ENCODE data around the gene GRID2. TPM values are rescaled to one million over a fixed set of nuclear protein-coding genes. Genes with fewer than 3 reads are reported as not detected.

Gene GRID2
- total RNA-seq, 1 donor: not detected

GRCh38 chr4:92535599-92535998 lies 231.8 kb downstream of the GRID2 start:
- no peaks in the 10 kb centered on the region for H3K79me2 ChIP-seq (ENCODE audit: insufficient read depth, low read length)
- H3K27me3 ChIP-seq (ENCODE audit: insufficient read depth, low read length): no peaks in the 10 kb centered on the region
- H3K4me2 ChIP-seq (ENCODE audit: insufficient read depth, low read length): no peak overlapping the region
- no peaks in the 10 kb centered on the region for H4K20me1 ChIP-seq (ENCODE audit: insufficient read depth, low read length)
- no peaks in the 10 kb centered on the region for H3K4me1 ChIP-seq (ENCODE audit: insufficient read depth, low read length)
- H3K36me3 ChIP-seq (ENCODE audit: insufficient read depth, low read length): no peaks in the 10 kb centered on the region
- DNase-seq (ENCODE audit: insufficient read length, low spot score, missing footprints): no peak
- TF ChIP-seq CTCF (IDR thresholded peaks at IDR 0.05; ENCODE audit: extremely low read depth, low read depth, low read length): no peak
- H2AFZ ChIP-seq (ENCODE audit: low read length): no peak overlapping the region
- H3K27ac ChIP-seq (ENCODE audit: low read depth, low read length): no peak overlapping the region
- H3K4me3 ChIP-seq (ENCODE audit: insufficient read depth, low read length): no peak overlapping the region
- no peaks in the 10 kb centered on the region for H3K9me3 ChIP-seq (ENCODE audit: low read depth, low read length)

GRCh38 chr4:92551616-92552015 lies 247.8 kb downstream of the GRID2 start:
- peaks cover 4% of the 10 kb centered on the region for H3K9me3 ChIP-seq (ENCODE audit: low read depth, low read length)
- no peak overlapping the region for H3K4me2 ChIP-seq (ENCODE audit: insufficient read depth, low read length)
- H2AFZ ChIP-seq (ENCODE audit: low read length): no peak overlapping the region
- no peaks in the 10 kb centered on the region for H4K20me1 ChIP-seq (ENCODE audit: insufficient read depth, low read length)
- no peak for DNase-seq (ENCODE audit: insufficient read length, low spot score, missing footprints)
- no peaks in the 10 kb centered on the region for H3K4me1 ChIP-seq (ENCODE audit: insufficient read depth, low read length)
- TF ChIP-seq CTCF (IDR thresholded peaks at IDR 0.05; ENCODE audit: extremely low read depth, low read depth, low read length): no peak
- no peaks in the 10 kb centered on the region for H3K27me3 ChIP-seq (ENCODE audit: insufficient read depth, low read length)
- no peaks in the 10 kb centered on the region for H3K79me2 ChIP-seq (ENCODE audit: insufficient read depth, low read length)
- no peak overlapping the region for H3K4me3 ChIP-seq (ENCODE audit: insufficient read depth, low read length)
- H3K27ac ChIP-seq (ENCODE audit: low read depth, low read length): no peak overlapping the region
- no peaks in the 10 kb centered on the region for H3K36me3 ChIP-seq (ENCODE audit: insufficient read depth, low read length)

- no peaks in the 10 kb centered on the region for H3K36me3 ChIP-seq (ENCODE audit: insufficient read depth, low read length)
- no peak for TF ChIP-seq CTCF (IDR thresholded peaks at IDR 0.05; ENCODE audit: extremely low read depth, low read depth, low read length)
- no peak overlapping the region for H2AFZ ChIP-seq (ENCODE audit: low read length)
- no peaks in the 10 kb centered on the region for H3K9me3 ChIP-seq (ENCODE audit: low read depth, low read length)
- no peak overlapping the region for H3K4me2 ChIP-seq (ENCODE audit: insufficient read depth, low read length)
- no peak overlapping the region for H3K4me3 ChIP-seq (ENCODE audit: insufficient read depth, low read length)
- no peaks in the 10 kb centered on the region for H3K79me2 ChIP-seq (ENCODE audit: insufficient read depth, low read length)
- H3K4me1 ChIP-seq (ENCODE audit: insufficient read depth, low read length): no peaks in the 10 kb centered on the region
- H3K27me3 ChIP-seq (ENCODE audit: insufficient read depth, low read length): no peaks in the 10 kb centered on the region
- H4K20me1 ChIP-seq (ENCODE audit: insufficient read depth, low read length): no peaks in the 10 kb centered on the region
- no peak for DNase-seq (ENCODE audit: insufficient read length, low spot score, missing footprints)
- no peak overlapping the region for H3K27ac ChIP-seq (ENCODE audit: low read depth, low read length)
These were observed 262.5 kb downstream of the GRID2 start for GRCh38 chr4:92566269-92566668.

GRCh38 chr4:92580816-92581215 lies 277.1 kb downstream of the GRID2 start:
- Histone ChIP-seq H3K27ac (ENCODE audit: low read depth, low read length) (no peak overlapping the region), H3K4me1 (ENCODE audit: insufficient read depth, low read length) (no peaks in the 10 kb centered on the region), H4K20me1 (ENCODE audit: insufficient read depth, low read length) (no peaks in the 10 kb centered on the region), H3K9me3 (ENCODE audit: low read depth, low read length) (peaks cover 4% of the 10 kb centered on the region), H3K36me3 (ENCODE audit: insufficient read depth, low read length) (no peaks in the 10 kb centered on the region), H3K79me2 (ENCODE audit: insufficient read depth, low read length) (no peaks in the 10 kb centered on the region), H3K4me2 (ENCODE audit: insufficient read depth, low read length) (no peak overlapping the region), H3K4me3 (ENCODE audit: insufficient read depth, low read length) (no peak overlapping the region), H3K27me3 (ENCODE audit: insufficient read depth, low read length) (no peaks in the 10 kb centered on the region), H2AFZ (ENCODE audit: low read length) (no peak overlapping the region)
- TF ChIP-seq CTCF (IDR thresholded peaks at IDR 0.05; ENCODE audit: extremely low read depth, low read depth, low read length): no peak
- no peak for DNase-seq (ENCODE audit: insufficient read length, low spot score, missing footprints)
